HG03196 (cell line): ENCODE measurements around the gene SHLD1.
"Not testable (repeated sequence)": the region's sequence is repeated elsewhere in the genome, so short reads cannot be mapped to it uniquely, and the experiment has no call there.

Experiments used
- ATAC-seq: cut with Tn5 transposase; IDR thresholded peaks from one replicate; pipeline ENCODE4 v1.9.1; 2021; ENCODE audit not compliant: unreplicated experiment

Gene SHLD1

GRCh38 chr20:5749952-5750779, at the start of gene SHLD1:
Gene SHLD1 (plus strand): TSS chr20:5750401. CDS start chr20:5772866, 22,465 bp downstream.
- peak; percentile 94 for ATAC-seq

- not testable (repeated sequence) for ATAC-seq
Observed at GRCh38 chr20:5702339-5702738, 47.9 kb upstream of the SHLD1 start.

GRCh38 chr20:5703681-5704101, 46.5 kb upstream of the SHLD1 start:
- ATAC-seq: no peak

GRCh38 chr20:5705827-5706226, 44.4 kb upstream of the SHLD1 start:
- no peak for ATAC-seq

- no peak for ATAC-seq
Observed at GRCh38 chr20:5706797-5707196, 43.4 kb upstream of the SHLD1 start.

GRCh38 chr20:5710551-5710950, 39.6 kb upstream of the SHLD1 start:
- ATAC-seq: no peak

- no peak for ATAC-seq
Observed at GRCh38 chr20:5714261-5715041, 35.8 kb upstream of the SHLD1 start.

GRCh38 chr20:5715071-5715841, 34.9 kb upstream of the SHLD1 start:
- ATAC-seq: no peak

- ATAC-seq: no peak
Observed at GRCh38 chr20:5716953-5717352, 33.2 kb upstream of the SHLD1 start.

- no peak for ATAC-seq
Observed at GRCh38 chr20:5718896-5719595, 31.2 kb upstream of the SHLD1 start.

- no peak for ATAC-seq
Observed at GRCh38 chr20:5719861-5720403, 30.3 kb upstream of the SHLD1 start.

- no peak for ATAC-seq
Observed at GRCh38 chr20:5720696-5721095, 29.5 kb upstream of the SHLD1 start.

GRCh38 chr20:5721356-5721755, 28.8 kb upstream of the SHLD1 start:
- not testable (repeated sequence) for ATAC-seq

GRCh38 chr20:5722927-5723326, 27.3 kb upstream of the SHLD1 start:
- ATAC-seq: no peak

GRCh38 chr20:5725183-5725463, 25.1 kb upstream of the SHLD1 start:
- not testable (repeated sequence) for ATAC-seq

- no peak for ATAC-seq
Observed at GRCh38 chr20:5727018-5727515, 23.1 kb upstream of the SHLD1 start.

GRCh38 chr20:5729348-5729747, 20.9 kb upstream of the SHLD1 start:
- ATAC-seq: no peak

- ATAC-seq: no peak
Observed at GRCh38 chr20:5730131-5730530, 20.1 kb upstream of the SHLD1 start.

GRCh38 chr20:5731753-5732366, 18.3 kb upstream of the SHLD1 start:
- ATAC-seq: no peak

- no peak for ATAC-seq
Observed at GRCh38 chr20:5734602-5735001, 15.6 kb upstream of the SHLD1 start.
